Stimulated activated CD8-positive, alpha-beta memory T cell treated with anti-CD3 and anti-CD28 coated beads, Interleukin-2, amount 100 ng/mL, for 1 hour (primary cell): Measurements from ENCODE around the gene STN1.
A peak's percentile ranks its signal among the peaks of the same experiment; 100 is the strongest.

ENCODE experiments used
- DNase-seq, 2 donors: peaks; one replicate each; pipeline ENCODE4 v3.0.0-alpha.2; 2020; ENCODE audit warnings: low read depth in 2 of 2

Gene STN1, protein sequence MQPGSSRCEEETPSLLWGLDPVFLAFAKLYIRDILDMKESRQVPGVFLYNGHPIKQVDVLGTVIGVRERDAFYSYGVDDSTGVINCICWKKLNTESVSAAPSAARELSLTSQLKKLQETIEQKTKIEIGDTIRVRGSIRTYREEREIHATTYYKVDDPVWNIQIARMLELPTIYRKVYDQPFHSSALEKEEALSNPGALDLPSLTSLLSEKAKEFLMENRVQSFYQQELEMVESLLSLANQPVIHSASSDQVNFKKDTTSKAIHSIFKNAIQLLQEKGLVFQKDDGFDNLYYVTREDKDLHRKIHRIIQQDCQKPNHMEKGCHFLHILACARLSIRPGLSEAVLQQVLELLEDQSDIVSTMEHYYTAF

DNA sequence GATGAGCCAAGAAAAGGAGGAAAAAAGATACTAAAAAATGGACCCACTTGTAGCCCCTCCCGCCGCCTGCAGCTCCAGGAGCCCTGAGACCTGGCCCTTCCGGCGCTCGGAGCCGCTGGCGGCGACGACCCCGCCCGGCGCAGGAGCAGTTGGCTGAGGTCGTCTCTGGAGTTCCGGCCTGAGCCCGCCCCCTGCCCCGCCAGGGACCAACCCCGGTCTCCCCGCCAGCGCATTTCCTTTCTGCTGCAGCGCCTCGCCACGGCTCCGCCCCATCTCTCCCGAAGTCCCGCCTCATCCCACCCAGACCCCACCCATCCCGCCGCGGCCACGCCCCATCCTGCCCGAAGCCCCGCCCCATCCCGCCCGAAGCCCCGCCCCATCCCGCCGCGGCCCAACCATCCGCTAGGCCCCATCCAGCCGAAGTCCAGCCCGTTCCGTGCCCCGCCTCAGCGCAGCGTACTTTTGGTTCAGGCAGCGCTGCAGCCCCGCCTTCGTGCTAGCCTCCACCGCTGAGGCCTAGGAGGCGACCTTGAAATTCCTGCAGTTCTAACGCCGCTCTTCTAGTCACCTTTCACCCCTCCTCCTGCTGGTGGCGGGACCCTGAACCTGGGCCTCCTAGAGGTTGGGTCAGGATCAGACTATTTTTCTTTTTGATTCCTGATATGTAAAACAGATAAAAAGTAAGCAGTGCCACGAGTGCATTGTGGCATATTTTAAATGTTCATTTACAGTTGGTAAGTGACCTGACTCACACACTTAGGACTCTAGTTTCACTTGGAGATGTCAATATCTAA, at the start of gene STN1:
STN1 (minus strand) TSS at position 132 of the 794 bp plus-strand sequence. CDS start 590 bp downstream, outside the sequence.
- peak; percentile 86 to 92 for DNase-seq

DNA sequence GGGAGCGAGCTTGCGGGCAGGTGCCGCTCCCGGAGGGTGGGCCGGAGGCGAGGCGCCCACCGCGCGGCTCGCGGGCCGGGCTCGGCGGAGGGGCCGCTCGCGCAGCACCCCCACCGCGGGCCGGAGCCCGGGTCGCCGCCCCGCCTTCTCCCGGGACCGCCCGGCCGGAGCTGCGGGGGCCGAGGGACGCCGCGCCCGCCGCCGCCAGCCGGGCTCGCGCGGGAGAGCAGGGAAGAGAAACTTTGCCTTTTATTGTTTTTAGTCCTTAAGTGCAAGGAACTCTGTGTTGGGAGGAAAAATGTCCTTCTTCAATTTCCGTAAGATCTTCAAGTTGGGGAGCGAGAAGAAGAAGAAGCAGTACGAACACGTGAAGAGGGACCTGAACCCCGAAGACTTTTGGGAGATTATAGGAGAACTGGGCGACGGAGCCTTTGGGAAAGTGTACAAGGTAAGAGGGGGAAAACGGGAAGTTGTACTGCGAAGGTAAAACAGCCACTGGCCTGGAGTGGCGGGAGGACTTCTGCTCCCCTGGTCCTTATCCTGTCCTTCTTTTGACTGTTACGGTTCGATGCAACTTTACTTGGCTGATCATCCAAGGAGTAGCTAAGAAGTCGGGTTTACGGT, 49.6 kb upstream of the STN1 start:
- no peak for DNase-seq

DNA sequence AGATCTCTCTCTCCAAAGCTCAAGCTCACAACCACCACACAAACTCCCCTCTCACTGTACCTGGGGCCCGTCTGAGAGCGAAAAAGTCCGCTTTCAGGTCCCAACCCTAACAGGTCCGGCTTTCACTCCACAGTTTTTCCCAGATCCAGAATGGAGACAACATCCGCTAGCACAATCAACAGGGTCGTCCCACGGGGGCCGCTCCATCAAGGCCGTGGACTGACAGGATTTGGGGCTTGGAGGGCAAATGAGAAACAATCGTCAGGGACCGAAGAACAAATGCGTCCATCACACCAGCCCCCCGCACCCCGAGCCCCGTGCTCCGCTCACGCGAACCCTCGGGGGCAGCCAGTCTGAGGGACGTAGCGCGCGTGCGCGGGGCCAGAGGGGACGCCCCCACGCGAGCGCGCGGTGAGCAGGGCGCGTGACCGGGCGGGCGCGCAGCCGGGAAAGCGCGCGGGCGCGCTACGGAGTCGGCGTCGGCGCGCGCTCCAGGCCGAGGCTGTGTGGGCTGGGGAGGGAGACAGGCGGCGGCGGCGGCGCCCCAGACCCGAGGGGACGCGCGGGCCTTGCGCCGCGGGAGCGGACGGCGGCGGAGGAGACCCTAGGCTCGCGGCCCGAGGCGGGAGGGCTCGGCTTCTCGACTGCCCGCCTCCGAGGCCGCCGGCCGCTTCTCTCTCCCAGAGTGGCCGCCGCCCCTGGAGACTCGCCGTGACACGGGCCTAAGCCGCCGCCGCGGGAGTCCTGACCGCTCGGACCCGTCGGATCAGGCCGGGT, 48.9 kb upstream of the STN1 start, which contains the start of gene SLK:
SLK (plus strand) TSS at position 470 of the 777 bp plus-strand sequence. CDS start 606 bp downstream, outside the sequence.
- peak; percentile 71 to 74 for DNase-seq

DNA sequence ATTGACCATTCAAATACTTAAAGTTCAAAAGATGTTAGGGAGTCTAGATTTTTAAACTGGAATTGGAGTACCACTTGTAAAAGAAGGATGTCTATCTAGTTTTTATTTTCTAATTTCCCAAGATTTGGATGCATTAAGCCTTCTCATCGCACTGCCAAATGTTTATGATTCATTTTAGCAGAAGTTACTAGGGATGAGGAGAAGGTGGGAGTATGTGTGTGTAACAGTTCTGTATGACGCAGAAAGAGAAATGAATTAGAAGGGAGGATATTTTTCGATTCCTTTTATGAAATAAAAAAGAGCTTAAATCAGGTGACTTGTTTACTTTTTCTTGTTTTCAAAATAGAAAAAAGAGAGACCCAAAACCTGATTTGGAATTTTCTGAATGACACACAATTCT, 42.1 kb upstream of the STN1 start:
- DNase-seq: no peak

DNA sequence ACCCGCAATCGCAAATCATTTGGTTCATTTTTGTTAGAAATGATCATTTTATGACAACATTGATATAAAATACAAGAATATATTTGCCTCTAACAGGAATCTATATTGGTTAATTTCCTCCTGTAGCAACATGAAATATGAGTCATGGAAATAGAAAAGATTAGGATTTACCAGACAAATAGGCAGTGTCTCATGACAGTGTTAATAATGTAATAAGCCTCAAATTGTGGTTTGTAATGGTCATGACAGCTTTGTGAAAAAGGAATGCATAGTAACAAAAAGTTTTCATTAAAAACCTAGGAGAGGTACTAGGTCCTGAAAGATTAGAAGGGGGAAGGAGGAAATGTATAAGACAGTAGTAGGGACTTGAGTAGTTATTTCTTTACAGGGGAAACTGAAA, 41.0 kb upstream of the STN1 start:
- no peak for DNase-seq

DNA sequence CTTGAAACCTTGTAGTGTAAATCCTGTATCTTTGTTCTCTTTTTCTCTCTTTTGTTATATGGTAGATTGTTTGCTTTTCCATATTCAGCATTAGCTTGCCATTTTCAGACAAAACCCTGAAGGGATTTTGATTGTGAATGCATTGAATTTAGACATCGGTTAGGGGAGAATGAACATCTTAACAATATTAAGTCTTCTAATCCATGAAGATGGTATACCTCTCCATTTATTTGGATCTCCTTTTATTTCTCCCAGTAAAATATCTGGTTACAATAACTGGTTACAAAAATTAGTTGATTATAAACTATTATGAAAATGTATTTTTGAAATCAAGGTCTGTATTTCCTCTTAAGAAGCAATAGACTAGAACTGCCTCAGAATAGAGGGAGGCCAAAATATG, 36.6 kb upstream of the STN1 start:
- no peak for DNase-seq

DNA sequence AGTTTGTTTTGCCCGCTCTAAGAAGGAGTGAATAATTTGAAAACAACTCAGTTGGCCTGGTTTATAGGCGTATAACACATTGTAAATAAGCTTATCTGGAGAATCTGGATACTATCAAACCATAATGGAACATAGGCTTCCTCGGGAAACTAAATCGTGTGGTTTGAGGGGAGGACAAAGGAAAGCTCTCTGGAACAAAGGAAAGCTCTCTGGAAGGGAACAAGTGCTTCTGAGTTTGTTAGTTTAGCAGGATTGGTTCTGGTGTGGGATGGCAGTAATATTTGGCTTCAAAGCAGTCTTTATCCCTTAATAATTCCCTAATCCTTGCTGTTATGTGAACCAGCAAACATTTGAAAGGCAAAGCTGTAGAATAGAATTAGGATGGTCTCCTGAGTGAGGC, 34.0 kb upstream of the STN1 start:
- no peak for DNase-seq

DNA sequence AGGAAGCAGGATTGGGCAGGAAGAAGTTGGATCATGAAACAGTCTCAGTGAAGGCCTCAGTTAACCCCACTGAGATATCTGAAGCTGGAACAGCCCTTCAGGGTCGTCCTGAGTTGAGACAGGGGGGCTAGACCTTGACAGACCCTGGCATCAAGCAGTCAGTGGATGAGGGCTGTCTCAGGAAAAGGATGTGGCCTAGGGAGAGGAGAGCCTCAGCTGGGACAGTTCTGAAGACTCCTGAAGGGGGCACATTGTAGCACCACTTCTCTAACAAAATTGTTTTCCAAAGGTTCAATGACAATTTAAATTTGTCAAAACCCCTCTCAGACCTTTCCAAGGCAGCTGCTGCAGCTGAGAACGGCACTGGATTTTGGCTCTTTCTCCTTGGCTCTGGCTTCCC, 33.2 kb upstream of the STN1 start:
- no peak for DNase-seq

DNA sequence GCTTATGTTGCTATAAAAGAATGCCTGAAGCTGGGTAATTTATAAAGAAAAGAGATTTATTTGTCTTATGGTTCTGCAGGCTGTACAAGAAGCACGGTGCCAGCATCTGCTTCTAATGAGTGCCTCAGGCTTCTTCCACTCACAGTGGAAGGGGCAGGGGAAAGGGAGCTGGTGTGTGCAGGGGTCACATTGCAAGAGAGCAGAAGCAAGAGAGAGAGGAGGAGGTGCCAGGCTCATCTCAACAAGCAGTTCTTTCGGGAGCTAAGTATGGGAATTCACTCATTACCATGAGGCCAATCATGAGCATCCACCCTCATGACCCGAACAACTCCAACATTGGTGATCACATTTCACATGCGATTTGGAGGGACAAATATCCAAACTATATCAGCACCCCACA, 31.7 kb upstream of the STN1 start:
- DNase-seq: no peak

DNA sequence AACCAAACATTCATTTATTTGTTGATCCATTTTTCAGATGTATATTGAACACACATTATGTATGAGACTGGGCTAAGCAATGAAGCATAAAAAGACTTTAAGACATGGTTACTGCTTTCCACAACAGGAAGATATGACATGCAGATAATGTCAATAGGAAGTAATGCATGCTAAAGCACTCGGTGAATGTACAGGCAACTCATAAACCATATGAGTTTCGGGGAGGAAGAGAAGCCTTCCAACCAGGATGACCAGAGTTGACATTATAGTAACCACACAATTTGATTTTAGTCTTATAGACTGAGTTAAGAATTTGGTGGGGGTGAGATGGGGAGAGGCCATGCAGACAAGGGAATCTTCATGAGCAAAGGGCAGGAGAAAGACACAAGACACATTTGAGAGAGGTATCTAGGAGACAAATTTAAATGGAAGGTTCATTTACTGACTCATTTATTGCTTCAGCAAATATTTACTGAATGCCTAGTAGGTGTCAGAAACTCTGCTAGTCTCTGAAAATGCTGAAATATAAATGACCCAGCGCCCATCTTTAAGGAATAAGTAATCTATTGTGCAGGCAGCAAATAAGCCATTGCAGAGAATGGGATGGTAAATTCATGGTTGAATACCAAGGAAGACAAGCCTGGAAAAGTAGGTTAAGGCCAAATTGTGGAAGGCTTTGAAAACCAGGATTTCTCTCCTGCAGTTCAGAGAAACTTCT, 30.0 kb upstream of the STN1 start:
- DNase-seq: no peak

DNA sequence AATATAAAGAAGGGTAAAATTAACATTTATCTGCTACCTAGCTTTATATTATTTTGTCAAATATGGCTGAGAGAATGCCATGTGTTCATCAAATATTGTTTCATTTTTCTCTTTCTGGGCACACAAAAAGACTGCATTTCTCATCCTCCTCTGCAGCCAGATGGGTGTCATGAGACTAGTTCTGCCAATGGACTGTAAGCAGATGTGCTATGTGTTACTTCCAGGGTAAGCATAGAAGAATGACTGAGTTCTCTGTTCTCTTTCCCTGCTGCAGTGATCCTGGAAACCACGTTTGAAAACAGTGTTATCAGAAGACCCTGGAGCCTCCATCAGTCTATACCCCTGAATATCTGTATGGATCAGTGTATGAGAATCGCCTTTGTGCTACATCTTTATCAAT, 24.9 kb upstream of the STN1 start:
- no peak for DNase-seq

DNA sequence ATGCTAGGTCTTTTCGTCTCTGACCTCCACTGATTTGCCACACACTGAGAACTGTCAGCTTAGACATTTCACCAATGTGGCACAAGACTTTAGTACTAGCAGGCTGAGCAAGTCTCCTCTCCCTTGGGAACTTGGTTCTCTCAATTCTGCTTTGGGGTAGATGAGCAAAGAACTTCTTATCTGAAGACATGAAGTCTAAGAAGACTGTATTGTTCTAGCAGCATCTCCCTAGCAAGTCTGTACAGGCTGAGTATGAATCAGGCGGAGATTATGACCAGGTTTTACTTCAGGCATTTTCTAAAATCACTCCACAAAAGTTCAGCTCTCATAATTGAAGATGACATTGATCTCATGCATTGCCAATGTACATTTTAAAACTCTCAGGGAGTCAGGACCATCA, 23.8 kb upstream of the STN1 start:
- DNase-seq: no peak

DNA sequence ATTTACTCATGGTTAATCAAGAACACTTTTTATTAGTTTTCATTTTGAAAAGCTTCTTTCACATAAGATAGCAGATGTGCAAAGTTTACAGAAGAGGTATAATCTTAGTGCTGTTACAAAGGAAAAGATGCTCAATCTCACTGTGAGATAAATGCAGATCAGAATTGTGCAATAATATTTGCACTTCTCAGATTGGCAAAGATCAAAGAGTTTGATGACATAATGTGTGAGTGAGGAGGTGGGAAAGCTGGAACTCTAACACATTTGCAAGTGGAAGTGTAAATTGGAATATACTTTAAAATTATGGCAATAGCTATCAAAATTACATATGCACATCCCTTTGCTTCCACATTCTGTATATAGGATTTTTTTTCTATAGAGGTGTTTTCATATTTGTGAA, 21.5 kb upstream of the STN1 start:
- DNase-seq: no peak

DNA sequence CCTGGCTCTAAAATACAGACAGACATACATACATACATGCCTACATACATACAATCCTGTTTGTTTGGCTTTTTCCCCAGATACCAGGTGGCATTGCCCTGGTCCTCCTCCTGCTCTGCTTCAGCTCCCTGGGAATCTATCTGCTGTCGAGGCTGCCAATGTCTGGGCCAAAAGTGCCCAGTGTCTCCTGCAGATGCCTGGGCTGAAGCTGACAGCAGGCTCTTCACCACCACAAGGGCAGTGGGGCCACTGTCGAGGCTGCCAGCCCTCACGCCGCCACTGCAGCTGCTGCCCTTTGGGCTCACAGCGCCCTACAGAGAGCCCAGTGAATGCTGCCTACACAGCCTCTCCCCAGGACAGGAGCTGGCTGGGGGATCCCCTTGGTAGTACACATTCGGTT, 18.0 kb upstream of the STN1 start:
- no peak for DNase-seq

DNA sequence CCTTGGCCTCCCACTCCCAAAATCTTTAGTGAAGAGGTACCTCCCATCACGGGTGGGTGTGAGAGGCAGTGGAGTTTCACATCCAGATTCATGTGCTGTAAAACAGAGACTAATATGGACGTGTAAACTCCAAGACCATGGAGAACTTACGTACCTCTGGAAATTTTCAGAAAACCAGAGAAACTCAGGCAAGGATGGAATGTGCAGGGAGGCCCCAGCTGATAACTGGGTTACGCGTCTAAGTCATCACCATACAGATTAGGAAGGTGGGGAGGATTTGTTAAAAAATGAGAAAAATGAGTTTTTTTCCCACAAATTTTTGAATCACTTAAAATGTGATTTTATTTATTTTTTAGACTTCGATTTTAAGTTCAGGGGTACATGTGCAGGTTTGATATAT, 16.3 kb upstream of the STN1 start:
- DNase-seq: no peak

DNA sequence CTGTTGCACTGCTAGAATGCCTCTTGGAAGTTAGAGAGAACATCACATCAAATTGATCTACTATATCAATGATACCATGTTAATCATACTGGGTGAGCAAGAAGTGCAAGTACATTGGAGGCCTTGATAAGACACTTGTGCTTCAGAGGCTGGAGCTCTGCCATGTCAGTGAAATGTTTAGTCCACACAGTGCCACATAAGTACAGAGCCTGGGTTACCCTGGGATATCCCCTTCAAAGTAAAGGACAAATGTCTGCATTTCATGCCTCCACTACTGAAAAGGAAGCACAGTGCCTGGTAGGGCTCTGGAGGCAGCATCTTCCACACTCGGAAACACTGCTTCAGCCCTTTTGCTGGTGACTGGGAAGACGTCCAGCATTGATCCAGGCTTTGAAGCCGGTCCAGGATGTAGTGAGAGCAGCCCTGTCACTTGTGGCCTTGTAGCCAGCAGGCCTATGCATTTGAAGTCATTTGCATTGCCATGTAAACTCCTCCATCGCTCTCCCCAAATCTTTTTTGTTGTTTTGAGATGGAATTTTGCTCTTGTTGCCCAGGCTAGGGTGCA, 15.7 kb upstream of the STN1 start:
- no peak for DNase-seq

DNA sequence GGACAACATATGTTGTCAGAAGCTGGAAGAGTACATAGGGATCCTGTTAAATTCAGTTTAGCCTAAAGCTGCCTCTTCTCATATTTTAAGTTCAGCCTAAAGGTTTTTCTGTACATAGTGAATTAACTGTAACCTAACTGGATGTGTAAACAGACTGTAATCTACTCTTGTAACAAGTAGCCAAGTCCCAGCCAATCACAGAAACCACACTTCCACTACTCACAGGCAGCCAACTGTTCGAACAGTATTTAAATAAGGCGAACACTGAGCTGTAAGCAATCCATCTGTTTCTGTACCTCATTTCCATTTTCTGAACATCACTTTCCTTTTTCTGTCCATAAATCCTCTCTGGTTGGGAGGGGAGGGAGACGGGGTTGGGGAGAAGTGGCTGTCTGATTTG, 15.0 kb upstream of the STN1 start:
- DNase-seq: no peak

DNA sequence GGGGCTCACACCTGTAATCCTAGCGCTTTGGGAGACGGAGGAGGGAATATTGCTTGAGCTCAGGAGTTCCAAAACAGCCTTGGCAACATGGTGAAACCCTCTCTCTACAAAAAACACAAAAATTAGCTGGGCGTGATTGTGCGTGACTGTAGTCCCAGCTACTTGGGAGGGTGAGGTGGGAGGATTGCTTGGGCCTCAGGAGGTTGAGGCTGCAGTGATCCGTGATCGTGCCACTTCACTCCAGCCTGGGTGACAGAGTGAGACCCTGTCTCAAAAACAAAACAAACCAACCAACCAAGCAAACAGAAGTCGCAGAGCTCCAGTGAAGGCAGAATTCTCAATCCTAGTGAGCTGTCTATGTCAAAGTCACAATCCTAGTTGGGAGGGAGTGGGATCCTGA, 14.3 kb upstream of the STN1 start:
- DNase-seq: no peak

DNA sequence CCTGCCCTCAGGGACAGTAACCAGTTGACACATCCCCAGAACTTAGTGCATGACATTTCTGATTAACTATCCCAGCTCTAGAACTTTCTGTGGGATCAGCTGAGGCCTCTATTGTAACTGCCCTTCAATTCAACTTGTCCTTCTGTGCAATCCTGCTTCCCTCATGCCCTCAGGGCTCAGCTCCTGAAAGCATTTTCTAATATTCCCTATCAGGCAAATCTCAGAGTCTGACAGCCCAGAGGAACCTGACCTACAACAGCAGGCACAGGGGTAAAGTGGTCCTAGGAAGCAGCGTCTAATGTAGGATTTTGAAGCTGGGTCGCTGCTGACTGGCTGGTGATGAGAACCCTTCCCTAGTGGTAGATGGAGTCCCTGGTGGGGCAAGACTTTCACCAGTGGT, 13.6 kb upstream of the STN1 start:
- no peak for DNase-seq

DNA sequence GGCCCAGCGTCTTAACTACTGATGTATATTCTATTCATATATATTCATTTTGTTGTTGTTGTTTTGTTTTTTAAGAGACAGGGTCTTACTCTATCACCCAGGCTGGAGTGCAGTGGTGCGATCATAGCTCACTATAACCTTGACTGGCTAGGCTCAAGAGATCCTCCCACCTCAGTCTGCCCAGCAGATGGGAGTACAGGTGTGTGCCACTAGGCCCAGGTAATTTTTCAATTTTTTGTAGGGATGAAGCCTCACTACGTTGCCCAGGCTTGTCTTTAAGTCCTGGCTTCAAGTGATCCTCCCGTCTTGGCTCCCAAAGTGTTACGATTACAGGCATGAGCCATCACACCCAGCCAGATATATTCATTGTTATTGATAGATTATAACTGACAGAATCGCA, 12.9 kb upstream of the STN1 start:
- DNase-seq: no peak

DNA sequence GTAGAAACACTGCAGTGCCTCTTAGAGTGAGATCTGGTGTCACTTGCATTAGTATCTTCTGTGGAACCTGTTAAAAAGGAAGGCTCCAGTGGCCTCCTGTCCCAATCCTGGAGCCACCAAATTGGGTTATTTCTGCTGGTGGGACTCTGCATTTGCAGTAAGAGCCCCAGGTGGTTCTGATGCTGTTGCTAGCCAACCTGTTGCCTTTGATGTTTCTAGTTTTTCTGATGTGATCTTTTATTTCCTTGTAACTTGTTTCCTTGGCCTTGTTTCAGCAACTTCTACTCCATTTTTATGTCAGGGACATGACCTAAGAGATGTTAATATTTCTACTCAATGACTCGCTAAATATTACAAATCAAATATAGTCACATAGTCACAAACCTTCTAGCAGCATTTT, 12.5 kb upstream of the STN1 start:
- DNase-seq: no peak
